Prostate gland (tissue), 2 donors: ENCODE measurements around the gene ACADSB.

Experiments
- POLR2A ChIP-seq: fragments of 450-650 bp; IDR thresholded peaks from one replicate; pipeline ENCODE4 v1.6.1; 2016; ENCODE audit warnings: antibody characterized with exemption, mild to moderate bottlenecking
- POLR2AphosphoS5 ChIP-seq: sonication (generic); formaldehyde crosslinking; IDR thresholded peaks from one replicate; pipeline ENCODE4 v1.6.1; 2017; ENCODE audit warnings: antibody characterized with exemption
- TF ChIP-seq, protein P1 (sequence below), 4 experiments: fragments of 200-600 bp in 2 of 4; fragments of 450-650 bp in 2 of 4; sonication (generic) in 2 of 4; IDR thresholded peaks; 1 replicate in 3 of 4; 2 replicates in 1 of 4; pipeline ENCODE4 v1.5.1; 2016 to 2019; ENCODE audit warnings: antibody characterized with exemption in 4 of 4, mild to moderate bottlenecking in 2 of 4, moderate library complexity in 2 of 4

DNA sequence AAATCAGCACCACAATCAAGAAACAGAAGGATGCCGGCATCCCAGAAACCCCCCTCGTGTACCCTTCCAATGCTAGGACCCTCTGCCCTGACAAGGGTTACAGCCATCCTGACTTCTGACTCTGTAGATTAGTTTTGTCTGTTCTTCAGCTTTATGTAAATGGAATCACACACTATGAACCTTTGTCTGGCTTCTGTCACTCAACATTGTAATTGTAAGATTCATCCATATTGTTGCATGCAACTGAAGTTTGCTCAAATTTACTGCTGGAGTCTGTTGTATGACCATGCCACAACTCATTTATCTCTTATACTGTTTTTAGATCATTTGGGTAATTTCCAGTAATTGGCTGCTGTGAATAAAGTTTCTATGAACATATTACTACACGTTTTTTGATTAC, 8.7 kb upstream of the ACADSB start:
- TF ChIP-seq, protein P1, sequence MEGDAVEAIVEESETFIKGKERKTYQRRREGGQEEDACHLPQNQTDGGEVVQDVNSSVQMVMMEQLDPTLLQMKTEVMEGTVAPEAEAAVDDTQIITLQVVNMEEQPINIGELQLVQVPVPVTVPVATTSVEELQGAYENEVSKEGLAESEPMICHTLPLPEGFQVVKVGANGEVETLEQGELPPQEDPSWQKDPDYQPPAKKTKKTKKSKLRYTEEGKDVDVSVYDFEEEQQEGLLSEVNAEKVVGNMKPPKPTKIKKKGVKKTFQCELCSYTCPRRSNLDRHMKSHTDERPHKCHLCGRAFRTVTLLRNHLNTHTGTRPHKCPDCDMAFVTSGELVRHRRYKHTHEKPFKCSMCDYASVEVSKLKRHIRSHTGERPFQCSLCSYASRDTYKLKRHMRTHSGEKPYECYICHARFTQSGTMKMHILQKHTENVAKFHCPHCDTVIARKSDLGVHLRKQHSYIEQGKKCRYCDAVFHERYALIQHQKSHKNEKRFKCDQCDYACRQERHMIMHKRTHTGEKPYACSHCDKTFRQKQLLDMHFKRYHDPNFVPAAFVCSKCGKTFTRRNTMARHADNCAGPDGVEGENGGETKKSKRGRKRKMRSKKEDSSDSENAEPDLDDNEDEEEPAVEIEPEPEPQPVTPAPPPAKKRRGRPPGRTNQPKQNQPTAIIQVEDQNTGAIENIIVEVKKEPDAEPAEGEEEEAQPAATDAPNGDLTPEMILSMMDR (IDR thresholded peaks at IDR 0.05): no peak
- no peak for TF ChIP-seq POLR2AphosphoS5
- TF ChIP-seq POLR2A: no peak
